HUES6 (cell line): ENCODE measurements around the gene GULP1.
"Not testable (repeated sequence)": the region's sequence is repeated elsewhere in the genome, so short reads cannot be mapped to it uniquely, and the experiment has no call there.

Experiments used
- H3K27ac ChIP-seq: 2 replicates; pipeline ENCODE4 v1.7.0; 2013; ENCODE audit warnings: low read depth, mild to moderate bottlenecking, low read length, inconsistent platforms
- H3K27me3 ChIP-seq: 2 replicates; pipeline ENCODE4 v1.6.1; 2013; ENCODE audit warnings: low read length; ENCODE audit not compliant: control insufficient read depth, insufficient read depth
- H3K36me3 ChIP-seq: 2 replicates; pipeline ENCODE4 v1.6.1; 2013; ENCODE audit warnings: low read length; ENCODE audit not compliant: control insufficient read depth, insufficient read depth
- H3K4me1 ChIP-seq: 2 replicates; pipeline ENCODE4 v1.6.1; 2013; ENCODE audit warnings: low read length; ENCODE audit not compliant: control insufficient read depth, insufficient read depth
- H3K4me3 ChIP-seq: 2 replicates; pipeline ENCODE4 v1.5.1; 2013; ENCODE audit warnings: low read depth, low read length
- H3K9ac ChIP-seq: one replicate; pipeline ENCODE4 v1.6.1; 2013; ENCODE audit warnings: mild to moderate bottlenecking, low read length
- H3K9me3 ChIP-seq: 2 replicates; pipeline ENCODE4 v1.6.1; 2013; ENCODE audit warnings: low read depth, low read length; ENCODE audit not compliant: control insufficient read depth, insufficient read depth

The GULP1 gene

GRCh38 chr2:188599140-188599539 lies 307.5 kb downstream of the GULP1 start:
- Histone ChIP-seq H3K27ac (0 out of 2 replicates have a peak overlapping the region, but pooled peaks have one; percentile 26), H3K4me1 (peaks cover 12% of the 10 kb centered on the region; the same call in 1 of the 2 replicates), H3K36me3 (peaks cover 4% of the 10 kb centered on the region; the same call in 1 of the 2 replicates), H3K9ac (no peak overlapping the region), H3K27me3 (no peaks in the 10 kb centered on the region), H3K9me3 (no peaks in the 10 kb centered on the region), H3K4me3 (no peak overlapping the region)

- H3K9me3 ChIP-seq = no peaks in the 10 kb centered on the region
- no peak overlapping the region for H3K4me3 ChIP-seq
- no peak overlapping the region for H3K27ac ChIP-seq
- H3K36me3 ChIP-seq = 0 out of 2 replicates have a peak, but pooled peaks cover 2% of the 10 kb centered on the region
- peaks cover 12% of the 10 kb centered on the region; the same call in 1 of the 2 replicates for H3K4me1 ChIP-seq
- H3K27me3 ChIP-seq = no peaks in the 10 kb centered on the region
- H3K9ac ChIP-seq = no peak overlapping the region
These were observed 309.0 kb downstream of the GULP1 start for GRCh38 chr2:188600536-188601210.

GRCh38 chr2:188601391-188601790 lies 309.7 kb downstream of the GULP1 start:
- Histone ChIP-seq H3K36me3 (0 out of 2 replicates have a peak, but pooled peaks cover 2% of the 10 kb centered on the region), H3K27ac (no peak overlapping the region), H3K4me1 (peaks cover 12% of the 10 kb centered on the region; the same call in 1 of the 2 replicates), H3K4me3 (no peak overlapping the region), H3K27me3 (no peaks in the 10 kb centered on the region), H3K9ac (no peak overlapping the region), H3K9me3 (no peaks in the 10 kb centered on the region)

GRCh38 chr2:188601927-188602326 lies 310.3 kb downstream of the GULP1 start:
- no peaks in the 10 kb centered on the region for H3K36me3 ChIP-seq
- H3K9ac ChIP-seq = no peak overlapping the region
- no peak overlapping the region for H3K4me3 ChIP-seq
- H3K27ac ChIP-seq = no peak overlapping the region
- no peaks in the 10 kb centered on the region for H3K27me3 ChIP-seq
- peaks cover 12% of the 10 kb centered on the region; the same call in 1 of the 2 replicates for H3K4me1 ChIP-seq
- H3K9me3 ChIP-seq = no peaks in the 10 kb centered on the region

GRCh38 chr2:188604579-188604978 lies 312.9 kb downstream of the GULP1 start:
- H3K36me3 ChIP-seq = no peaks in the 10 kb centered on the region
- peaks cover 5% of the 10 kb centered on the region; the same call in 1 of the 2 replicates for H3K4me1 ChIP-seq
- no peak overlapping the region for H3K9ac ChIP-seq
- no peak overlapping the region for H3K27ac ChIP-seq
- H3K4me3 ChIP-seq = no peak overlapping the region
- no peaks in the 10 kb centered on the region for H3K27me3 ChIP-seq
- H3K9me3 ChIP-seq = no peaks in the 10 kb centered on the region

- H3K36me3 ChIP-seq, H3K27ac ChIP-seq, H3K4me3 ChIP-seq, H3K9ac ChIP-seq, H3K9me3 ChIP-seq, H3K27me3 ChIP-seq, H3K4me1 ChIP-seq: not testable (repeated sequence)
These were observed 314.2 kb downstream of the GULP1 start for GRCh38 chr2:188605609-188606584.

GRCh38 chr2:188606596-188606995 lies 314.9 kb downstream of the GULP1 start:
- H3K27me3 ChIP-seq, H3K36me3 ChIP-seq, H3K4me1 ChIP-seq, H3K27ac ChIP-seq, H3K4me3 ChIP-seq, H3K9ac ChIP-seq, H3K9me3 ChIP-seq: not testable (repeated sequence)

- H3K4me3 ChIP-seq = no peak overlapping the region
- H3K27ac ChIP-seq = no peak overlapping the region
- H3K36me3 ChIP-seq = no peaks in the 10 kb centered on the region
- no peaks in the 10 kb centered on the region for H3K27me3 ChIP-seq
- no peaks in the 10 kb centered on the region for H3K4me1 ChIP-seq
- peaks cover 8% of the 10 kb centered on the region; the same call in 1 of the 2 replicates for H3K9me3 ChIP-seq
- H3K9ac ChIP-seq = no peak overlapping the region
These were observed 315.8 kb downstream of the GULP1 start for GRCh38 chr2:188607501-188607900.

- no peaks in the 10 kb centered on the region for H3K27me3 ChIP-seq
- H3K9ac ChIP-seq = no peak overlapping the region
- H3K9me3 ChIP-seq = peaks cover 8% of the 10 kb centered on the region; the same call in 1 of the 2 replicates
- H3K4me3 ChIP-seq = no peak overlapping the region
- no peak overlapping the region for H3K27ac ChIP-seq
- no peaks in the 10 kb centered on the region for H3K36me3 ChIP-seq
- no peaks in the 10 kb centered on the region for H3K4me1 ChIP-seq
These were observed 317.8 kb downstream of the GULP1 start for GRCh38 chr2:188609321-188610049.

- Histone ChIP-seq H3K9me3 (peaks cover 8% of the 10 kb centered on the region; the same call in 1 of the 2 replicates), H3K27me3 (no peaks in the 10 kb centered on the region), H3K4me3 (no peak overlapping the region), H3K9ac (no peak overlapping the region), H3K4me1 (no peaks in the 10 kb centered on the region), H3K36me3 (no peaks in the 10 kb centered on the region), H3K27ac (no peak overlapping the region)
These were observed 318.4 kb downstream of the GULP1 start for GRCh38 chr2:188610050-188610444.
